Fibroblast of skin of left quadriceps (primary cell): ENCODE results near the gene FBXO2.
"Not testable (repeated sequence)": the region's sequence is repeated elsewhere in the genome, so short reads cannot be mapped to it uniquely, and the experiment has no call there.

Source experiments
- DNase-seq, 2 experiments: peaks; one replicate each; pipeline ENCODE4 v3.0.0-alpha.2; 2013; ENCODE audit warnings: low read depth in 2 of 2

The FBXO2 gene

GRCh38 chr1:11653101-11653860 lies 948 bp downstream of the FBXO2 start:
- DNase-seq: no peak

- DNase-seq: no peak
These were observed 1.9 kb downstream of the FBXO2 start for GRCh38 chr1:11652203-11652780.

- DNase-seq: no peak
These were observed 3.2 kb downstream of the FBXO2 start for GRCh38 chr1:11651017-11651416.

GRCh38 chr1:11650331-11650991 lies 3.8 kb downstream of the FBXO2 start:
- DNase-seq: no peak

- no peak for DNase-seq
These were observed 4.5 kb downstream of the FBXO2 start for GRCh38 chr1:11649624-11650330.

- no peak for DNase-seq
These were observed 5.0 kb downstream of the FBXO2 start for GRCh38 chr1:11649237-11649623.

GRCh38 chr1:11648732-11649158 lies 5.5 kb downstream of the FBXO2 start:
- no peak for DNase-seq

- no peak for DNase-seq
These were observed 6.2 kb downstream of the FBXO2 start for GRCh38 chr1:11648039-11648438.

- DNase-seq: no peak
These were observed 6.9 kb downstream of the FBXO2 start for GRCh38 chr1:11647333-11647732.

GRCh38 chr1:11646317-11646716 lies 7.9 kb downstream of the FBXO2 start:
- DNase-seq: no peak

GRCh38 chr1:11645670-11646265 lies 8.5 kb downstream of the FBXO2 start:
- peak in 1 of 2 experiments; percentile 26 for DNase-seq

GRCh38 chr1:11645270-11645669 lies 9.0 kb downstream of the FBXO2 start:
- no peak for DNase-seq

GRCh38 chr1:11643782-11644181 lies 10.4 kb downstream of the FBXO2 start:
- DNase-seq: no peak

GRCh38 chr1:11642418-11643017 lies 11.7 kb downstream of the FBXO2 start:
- DNase-seq: not testable (repeated sequence)

GRCh38 chr1:11641776-11642305 lies 12.4 kb downstream of the FBXO2 start:
- no peak for DNase-seq

GRCh38 chr1:11640944-11641343 lies 13.3 kb downstream of the FBXO2 start:
- DNase-seq: no peak

- DNase-seq: no peak
These were observed 14.1 kb downstream of the FBXO2 start for GRCh38 chr1:11640101-11640500.

- DNase-seq: no peak
These were observed 14.9 kb downstream of the FBXO2 start for GRCh38 chr1:11639372-11639771.

GRCh38 chr1:11638121-11638520 lies 16.1 kb downstream of the FBXO2 start:
- DNase-seq: no peak

GRCh38 chr1:11634365-11635192 lies 19.6 kb downstream of the FBXO2 start:
- no peak for DNase-seq
